ENCODE results near the gene FURIN. TPM values are rescaled to one million over a fixed set of nuclear protein-coding genes. Genes with fewer than 3 reads are reported as not detected.

Gene FURIN
- total and polyA plus RNA-seq, 9 of the 15 experiments (the other 6 are each of a cell fraction or from before 2014, with no cell fraction given): 0.92 to 99.9 (median 34.8) TPM

GRCh38 chr15:90931828-90932659 lies 63.7 kb downstream of the FURIN start, which contains the start of gene HDDC3 (continued):
- TF ChIP-seq ZFPM2 (CRISPR knock-in tag; IDR thresholded peaks at IDR 0.05): no peak; the same call in 1 of the 2 replicates
- TF ChIP-seq NR2C2 (CRISPR knock-in tag; IDR thresholded peaks at IDR 0.05): peak; percentile 63; the same call in 1 of the 2 replicates
- no peak for TF ChIP-seq NR2C2 (tag; IDR thresholded peaks at IDR 0.05)
- peak; percentile 88 for TF ChIP-seq CREM (IDR thresholded peaks at IDR 0.05; ENCODE audit: low read depth)
- peak; percentile 55; the same call in 1 of the 2 replicates for TF ChIP-seq MAX (CRISPR knock-in tag; IDR thresholded peaks at IDR 0.05)
- TF ChIP-seq HEY1 (CRISPR knock-in tag; IDR thresholded peaks at IDR 0.05; ENCODE audit: borderline replicate concordance): no peak
- no peak for TF ChIP-seq TCF15 (CRISPR knock-in tag; IDR thresholded peaks at IDR 0.05)
- no peak for TF ChIP-seq CEBPZ (IDR thresholded peaks at IDR 0.05; ENCODE audit: borderline replicate concordance, low read depth, low read length)
- TF ChIP-seq ZNF277 (CRISPR knock-in tag; IDR thresholded peaks at IDR 0.05; ENCODE audit: borderline replicate concordance): no peak
- TF ChIP-seq POLR3A (IDR thresholded peaks at IDR 0.05; ENCODE audit: borderline replicate concordance, extremely low read depth, insufficient read depth, insufficient read length): no peak
- TF ChIP-seq SMAD1 (IDR thresholded peaks at IDR 0.05; ENCODE audit: low read depth, low read length, partially characterized antibody): peak; percentile 54
- TF ChIP-seq SMARCE1 (IDR thresholded peaks at IDR 0.05): no peak
- peak; percentile 70 for TF ChIP-seq ESRRA (IDR thresholded peaks at IDR 0.05; ENCODE audit: borderline replicate concordance, low read depth)
- TF ChIP-seq NKRF (IDR thresholded peaks at IDR 0.05; ENCODE audit: borderline replicate concordance): peak; percentile 79
- TF ChIP-seq BCLAF1 (IDR thresholded peaks at IDR 0.05; ENCODE audit: borderline replicate concordance in 1 of 2, control insufficient read depth in 1 of 2, low read depth in 2 of 2, low read length in 1 of 2): peak in 1 of 2 experiments; percentile 43; a peak in 1 of 4 replicates

All from K562 (cell line).